ENCODE data around the gene FARSA.

DNA sequence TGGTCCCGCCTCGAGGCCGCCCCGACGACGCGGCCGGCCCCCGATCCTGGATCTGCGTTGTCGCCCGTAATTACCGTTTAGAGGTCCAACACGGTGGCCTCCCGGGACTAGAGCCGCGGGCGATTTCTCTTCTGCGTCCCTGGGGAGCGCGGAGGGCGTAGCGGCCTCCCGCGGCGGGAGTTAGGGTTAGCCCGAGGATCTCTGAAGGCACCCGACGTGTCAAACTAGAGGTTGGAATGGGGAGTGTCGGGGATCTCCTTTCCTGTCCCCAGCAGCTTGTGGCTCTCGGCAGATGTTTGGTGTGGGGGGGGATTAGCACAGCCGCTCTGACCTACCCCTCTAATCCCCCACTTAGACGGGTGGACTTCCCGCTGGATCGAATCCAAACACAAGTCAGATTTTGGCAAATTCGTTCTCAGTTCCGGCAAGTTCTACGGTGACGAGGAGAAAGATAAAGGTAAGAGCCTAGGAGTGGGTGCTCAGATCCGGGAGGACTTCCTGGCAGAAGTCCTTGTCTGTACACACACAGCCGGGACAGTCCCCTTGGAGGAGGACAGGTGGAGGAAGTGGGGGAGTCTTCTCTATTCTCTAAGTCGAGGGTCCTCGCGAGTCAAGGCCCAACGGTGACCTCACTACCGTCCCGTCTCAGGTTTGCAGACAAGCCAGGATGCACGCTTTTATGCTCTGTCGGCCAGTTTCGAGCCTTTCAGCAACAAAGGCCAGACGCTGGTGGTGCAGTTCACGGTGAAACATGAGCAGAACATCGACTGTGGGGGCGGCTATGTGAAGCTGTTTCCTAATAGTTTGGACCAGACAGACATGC is 5.5 kb upstream of the FARSA start:
- TF ChIP-seq, protein P1, sequence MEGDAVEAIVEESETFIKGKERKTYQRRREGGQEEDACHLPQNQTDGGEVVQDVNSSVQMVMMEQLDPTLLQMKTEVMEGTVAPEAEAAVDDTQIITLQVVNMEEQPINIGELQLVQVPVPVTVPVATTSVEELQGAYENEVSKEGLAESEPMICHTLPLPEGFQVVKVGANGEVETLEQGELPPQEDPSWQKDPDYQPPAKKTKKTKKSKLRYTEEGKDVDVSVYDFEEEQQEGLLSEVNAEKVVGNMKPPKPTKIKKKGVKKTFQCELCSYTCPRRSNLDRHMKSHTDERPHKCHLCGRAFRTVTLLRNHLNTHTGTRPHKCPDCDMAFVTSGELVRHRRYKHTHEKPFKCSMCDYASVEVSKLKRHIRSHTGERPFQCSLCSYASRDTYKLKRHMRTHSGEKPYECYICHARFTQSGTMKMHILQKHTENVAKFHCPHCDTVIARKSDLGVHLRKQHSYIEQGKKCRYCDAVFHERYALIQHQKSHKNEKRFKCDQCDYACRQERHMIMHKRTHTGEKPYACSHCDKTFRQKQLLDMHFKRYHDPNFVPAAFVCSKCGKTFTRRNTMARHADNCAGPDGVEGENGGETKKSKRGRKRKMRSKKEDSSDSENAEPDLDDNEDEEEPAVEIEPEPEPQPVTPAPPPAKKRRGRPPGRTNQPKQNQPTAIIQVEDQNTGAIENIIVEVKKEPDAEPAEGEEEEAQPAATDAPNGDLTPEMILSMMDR (IDR thresholded peaks at IDR 0.05): no peak
- TF ChIP-seq BHLHE40 (IDR thresholded peaks at IDR 0.05; ENCODE audit: low read depth, low read length): no peak
- no peak for TF ChIP-seq ZFP36 (IDR thresholded peaks at IDR 0.05; ENCODE audit: borderline replicate concordance, partially characterized antibody)
- TF ChIP-seq MAX (IDR thresholded peaks at IDR 0.05): no peak
- TF ChIP-seq POLR2AphosphoS2 (conservative IDR thresholded peaks at IDR 0.05; ENCODE audit: low read length): no peak
- TF ChIP-seq SMC3 (IDR thresholded peaks at IDR 0.05): no peak

Data from A549 (cell line).